H9 (cell line): Measurements from ENCODE around the gene CELF4. TPM values are rescaled to one million over a fixed set of nuclear protein-coding genes. Genes with fewer than 3 reads are reported as not detected.

Experiments
- DNase-seq: peaks from one replicate; pipeline ENCODE4 v3.0.0-alpha.2; 2017
- H2AFZ ChIP-seq: one replicate; pipeline ENCODE4 v1.6.1; 2013; ENCODE audit warnings: mild to moderate bottlenecking, low read length, control low read depth, moderate library complexity
- H2AK5ac ChIP-seq: 2 replicates; pipeline ENCODE4 v1.6.1; 2013; ENCODE audit warnings: low read length, control low read depth, mixed read lengths; ENCODE audit not compliant: insufficient read length
- H2BK120ac ChIP-seq: one replicate; pipeline ENCODE4 v1.6.1; 2013; ENCODE audit warnings: low read depth, mild to moderate bottlenecking, low read length, control low read depth, inconsistent platforms; ENCODE audit not compliant: poor library complexity, severe bottlenecking
- H2BK12ac ChIP-seq: 2 replicates; pipeline ENCODE4 v1.6.1; 2013; ENCODE audit warnings: low read length, control low read depth, mixed read lengths, low read depth; ENCODE audit not compliant: insufficient read length
- H2BK15ac ChIP-seq: 2 replicates; pipeline ENCODE4 v1.6.1; 2013; ENCODE audit warnings: low read depth, low read length, control low read depth
- H2BK20ac ChIP-seq: one replicate; pipeline ENCODE4 v1.6.1; 2013; ENCODE audit warnings: low read depth, mild to moderate bottlenecking, low read length, control low read depth, inconsistent platforms; ENCODE audit not compliant: poor library complexity, severe bottlenecking
- H2BK5ac ChIP-seq: 2 replicates; pipeline ENCODE4 v1.6.1; 2013; ENCODE audit warnings: low read length, control low read depth, mixed read lengths; ENCODE audit not compliant: insufficient read length
- H3K14ac ChIP-seq: 2 replicates; pipeline ENCODE4 v1.6.1; 2013; ENCODE audit warnings: low read length, control low read depth; ENCODE audit not compliant: insufficient read depth
- H3K18ac ChIP-seq: 2 replicates; pipeline ENCODE4 v1.6.1; 2013; ENCODE audit warnings: low read depth, mild to moderate bottlenecking, mixed read lengths, low read length, control low read depth; ENCODE audit not compliant: insufficient read length
- H3K23ac ChIP-seq: 2 replicates; pipeline ENCODE4 v1.6.1; 2013; ENCODE audit warnings: low read length, control low read depth, mixed read lengths, low read depth; ENCODE audit not compliant: insufficient read length
- H3K23me2 ChIP-seq: 2 replicates; pipeline ENCODE4 v1.6.1; 2013; ENCODE audit warnings: low read depth, mild to moderate bottlenecking, mixed read lengths, low read length, control low read depth; ENCODE audit not compliant: insufficient read length, poor library complexity, severe bottlenecking
- H3K27ac ChIP-seq: 2 replicates; pipeline ENCODE4 v1.5.1; 2013; ENCODE audit warnings: low read length, control low read depth, mixed read lengths, low read depth; ENCODE audit not compliant: insufficient read length
- H3K27me3 ChIP-seq: 2 replicates; pipeline ENCODE4 v1.6.1; 2013; ENCODE audit warnings: low read length, control low read depth, inconsistent platforms; ENCODE audit not compliant: insufficient read depth
- H3K4ac ChIP-seq: 2 replicates; pipeline ENCODE4 v1.6.1; 2013; ENCODE audit warnings: low read depth, mild to moderate bottlenecking, control low read depth, inconsistent platforms, low read length, moderate library complexity
- H3K4me1 ChIP-seq: 2 replicates; pipeline ENCODE4 v1.6.1; 2013; ENCODE audit warnings: low read length, control low read depth, inconsistent platforms; ENCODE audit not compliant: insufficient read depth
- H3K4me2 ChIP-seq: 2 replicates; pipeline ENCODE4 v1.6.1; 2013; ENCODE audit warnings: low read length, control low read depth, mixed read lengths; ENCODE audit not compliant: insufficient read length, insufficient read depth
- H3K56ac ChIP-seq: 2 replicates; pipeline ENCODE4 v1.6.1; 2013; ENCODE audit warnings: low read depth, mild to moderate bottlenecking, mixed read lengths, low read length, control low read depth; ENCODE audit not compliant: insufficient read length
- H3K79me1 ChIP-seq: 2 replicates; pipeline ENCODE4 v1.6.1; 2013; ENCODE audit warnings: low read depth, mild to moderate bottlenecking, moderate library complexity, low read length, control low read depth, inconsistent platforms; ENCODE audit not compliant: insufficient read depth, poor library complexity, severe bottlenecking
- H3K79me2 ChIP-seq: 2 replicates; pipeline ENCODE4 v1.6.1; 2013; ENCODE audit warnings: low read length, control low read depth, inconsistent platforms; ENCODE audit not compliant: insufficient read depth
- H3K9ac ChIP-seq: 2 replicates; pipeline ENCODE4 v1.6.1; 2013; ENCODE audit warnings: low read length, control low read depth, mixed read lengths; ENCODE audit not compliant: insufficient read length; ENCODE audit errors: extremely low read depth
- H3K9me3 ChIP-seq: one replicate; pipeline ENCODE4 v1.6.1; 2013; ENCODE audit warnings: low read depth, low read length, inconsistent platforms; ENCODE audit not compliant: control insufficient read depth
- H3T11ph ChIP-seq: one replicate; pipeline ENCODE4 v1.6.1; 2013; ENCODE audit warnings: mild to moderate bottlenecking, low read length, control low read depth, inconsistent platforms
- H4K20me1 ChIP-seq: one replicate; pipeline ENCODE4 v1.6.1; 2013; ENCODE audit not compliant: control insufficient read depth, insufficient read length, insufficient read depth
- H4K5ac ChIP-seq: 2 replicates; pipeline ENCODE4 v1.6.1; 2013; ENCODE audit warnings: low read depth, mild to moderate bottlenecking, mixed read lengths, low read length, control low read depth; ENCODE audit not compliant: insufficient read length
- H4K8ac ChIP-seq: replicated peaks from 2 replicates; pipeline ENCODE4 v1.6.1; 2013; ENCODE audit warnings: low read length, control low read depth, mixed read lengths, low read depth; ENCODE audit not compliant: insufficient read length
- H4K91ac ChIP-seq: 2 replicates; pipeline ENCODE4 v1.6.1; 2013; ENCODE audit warnings: low read depth, mild to moderate bottlenecking, moderate library complexity, mixed read lengths, low read length, control low read depth; ENCODE audit not compliant: insufficient read length
- H3K27ac Mint-ChIP-seq, 3 experiments: 2 replicates in 2 of 3; 3 replicates in 1 of 3; pipeline ENCODE4 v1.8.0; 2020 to 2021; ENCODE audit warnings: mixed read lengths in 3 of 3, mild to moderate bottlenecking in 1 of 3, moderate library complexity in 1 of 3
- H3K27me3 Mint-ChIP-seq: 2 replicates; pipeline ENCODE4 v1.8.0; 2021; ENCODE audit warnings: low read depth, mild to moderate bottlenecking, moderate library complexity, mixed read lengths
- H3K36me3 Mint-ChIP-seq, 3 experiments: 2 replicates in 2 of 3; 3 replicates in 1 of 3; pipeline ENCODE4 v1.8.0; 2020 to 2021; ENCODE audit warnings: low read depth in 3 of 3, mixed read lengths in 3 of 3; ENCODE audit not compliant: insufficient read depth in 1 of 3
- H3K4me1 Mint-ChIP-seq, 2 experiments: 2 replicates each; pipeline ENCODE4 v1.8.0; 2020; ENCODE audit warnings: mixed read lengths in 2 of 2
- H3K4me3 Mint-ChIP-seq, 2 experiments: 2 replicates in 1 of 2; 3 replicates in 1 of 2; pipeline ENCODE4 v1.8.0; 2020 to 2021; ENCODE audit warnings: mild to moderate bottlenecking in 2 of 2, mixed read lengths in 2 of 2, moderate library complexity in 1 of 2
- H3K9me3 Mint-ChIP-seq, 2 experiments: 2 replicates in 1 of 2; 3 replicates in 1 of 2; pipeline ENCODE4 v1.8.0; 2020; ENCODE audit warnings: mild to moderate bottlenecking in 2 of 2, mixed read lengths in 2 of 2, moderate library complexity in 1 of 2
- WGBS: extraction: QIAGEN DNeasy Blood & Tissue Kit; methylation state at CpG from one replicate; pipeline ENCODE4 v1.1.7; 2013; ENCODE audit warnings: missing lambda C conversion rate, low lambda C conversion rate, mixed read lengths; ENCODE audit not compliant: insufficient read length; ENCODE audit errors: extremely low coverage; 5-methylcytosine and 5-hydroxymethylcytosine counted together
- total RNA-seq: library from RNA; stranded (reverse); gene quantifications from 2 replicates; pipeline ENCODE4 v1.2.1, GENCODE V29; 2021
- TF ChIP-seq, protein P1 (sequence below): fragments of 200-600 bp; sonication (generic); conservative IDR thresholded peaks from 3 replicates; pipeline ENCODE4 v1.8.0; 2021; ENCODE audit warnings: antibody characterized with exemption, mild to moderate bottlenecking

Gene CELF4
- total RNA-seq, 1 experiment from 2014 or later: 1.1 TPM

DNA sequence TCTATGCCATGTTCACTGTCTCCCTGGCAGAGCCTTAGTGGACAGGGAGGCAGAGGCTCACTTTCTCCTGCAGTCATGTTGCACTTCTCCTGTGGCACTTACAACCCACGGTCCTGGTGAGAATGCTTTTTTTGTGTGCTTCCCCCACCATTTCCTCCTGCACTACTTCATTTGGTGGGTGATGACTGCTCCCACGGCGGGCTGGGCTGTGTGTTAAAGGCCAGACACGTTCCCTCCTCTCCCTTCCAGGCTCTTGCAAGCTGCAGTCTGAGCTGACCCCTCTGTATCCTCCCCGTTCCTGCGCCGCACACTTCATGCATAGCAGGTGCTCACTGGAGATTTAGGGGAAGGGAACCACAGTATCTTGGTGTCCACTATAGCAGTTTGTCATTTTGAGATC is 170.5 kb downstream of the CELF4 start:
- Histone ChIP-seq H4K91ac (no peak overlapping the region), H3K4me1 (no peaks in the 10 kb centered on the region; the same call in 1 of the 2 replicates), H3K27me3 (peaks cover 7% of the 10 kb centered on the region; the same call in 1 of the 2 replicates), H3K79me1 (no peaks in the 10 kb centered on the region), H4K8ac (no peak overlapping the region), H4K5ac (no peak overlapping the region), H3K79me2 (no peaks in the 10 kb centered on the region), H2BK20ac (no peak overlapping the region), H3K18ac (no peak overlapping the region), H3K27ac (no peak overlapping the region), H3K23me2 (no peaks in the 10 kb centered on the region), H2BK5ac (no peak overlapping the region), H4K20me1 (no peaks in the 10 kb centered on the region), H3K4ac (no peak overlapping the region), H3K9me3 (no peaks in the 10 kb centered on the region), H3K9ac (no peak overlapping the region), H2AFZ (no peak overlapping the region), H2BK12ac (no peak overlapping the region), H3K4me2 (no peak overlapping the region), H2BK15ac (no peak overlapping the region), H3T11ph (no peak overlapping the region), H2BK120ac (no peak overlapping the region), H3K23ac (no peak overlapping the region), H3K14ac (no peak overlapping the region), H2AK5ac (no peak overlapping the region), H3K56ac (no peak overlapping the region)
- peaks cover 4 to 7% of the 10 kb centered on the region in 2 experiments; a peak in 4 of 5 replicates for H3K9me3 Mint-ChIP-seq
- peaks cover 17 to 26% of the 10 kb centered on the region in 2 experiments for H3K4me1 Mint-ChIP-seq
- no peaks in the 10 kb centered on the region; a peak in 3 of 7 replicates for H3K36me3 Mint-ChIP-seq
- no CpG with 5 or more reads among the region's 7 CpGs for WGBS
- peak overlapping the region; percentile 23 to 71 for H3K4me3 Mint-ChIP-seq
- TF ChIP-seq, protein P1, sequence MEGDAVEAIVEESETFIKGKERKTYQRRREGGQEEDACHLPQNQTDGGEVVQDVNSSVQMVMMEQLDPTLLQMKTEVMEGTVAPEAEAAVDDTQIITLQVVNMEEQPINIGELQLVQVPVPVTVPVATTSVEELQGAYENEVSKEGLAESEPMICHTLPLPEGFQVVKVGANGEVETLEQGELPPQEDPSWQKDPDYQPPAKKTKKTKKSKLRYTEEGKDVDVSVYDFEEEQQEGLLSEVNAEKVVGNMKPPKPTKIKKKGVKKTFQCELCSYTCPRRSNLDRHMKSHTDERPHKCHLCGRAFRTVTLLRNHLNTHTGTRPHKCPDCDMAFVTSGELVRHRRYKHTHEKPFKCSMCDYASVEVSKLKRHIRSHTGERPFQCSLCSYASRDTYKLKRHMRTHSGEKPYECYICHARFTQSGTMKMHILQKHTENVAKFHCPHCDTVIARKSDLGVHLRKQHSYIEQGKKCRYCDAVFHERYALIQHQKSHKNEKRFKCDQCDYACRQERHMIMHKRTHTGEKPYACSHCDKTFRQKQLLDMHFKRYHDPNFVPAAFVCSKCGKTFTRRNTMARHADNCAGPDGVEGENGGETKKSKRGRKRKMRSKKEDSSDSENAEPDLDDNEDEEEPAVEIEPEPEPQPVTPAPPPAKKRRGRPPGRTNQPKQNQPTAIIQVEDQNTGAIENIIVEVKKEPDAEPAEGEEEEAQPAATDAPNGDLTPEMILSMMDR: no peak
- no peak overlapping the region; a peak in 1 of 7 replicates for H3K27ac Mint-ChIP-seq
- H3K27me3 Mint-ChIP-seq: peaks cover 94% of the 10 kb centered on the region
- DNase-seq: no peak
